HG02678 (cell line): ENCODE results near the gene PCDHB9.
"Not testable (repeated sequence)": the region's sequence is repeated elsewhere in the genome, so short reads cannot be mapped to it uniquely, and the experiment has no call there.

ENCODE experiments used
- ATAC-seq: cut with Tn5 transposase; IDR thresholded peaks from one replicate; pipeline ENCODE4 v1.9.1; 2021; ENCODE audit warnings: mild to moderate bottlenecking, moderate library complexity; ENCODE audit not compliant: unreplicated experiment

The PCDHB9 gene

GRCh38 chr5:141186897-141187512 is at the start of gene PCDHB9:
Gene PCDHB9 (plus strand): TSS chr5:141187161. CDS start chr5:141187319, 158 bp downstream.
- ATAC-seq = no peak

GRCh38 chr5:141137346-141137745 is 49.6 kb upstream of the PCDHB9 start:
- ATAC-seq = not testable (repeated sequence)

DNA sequence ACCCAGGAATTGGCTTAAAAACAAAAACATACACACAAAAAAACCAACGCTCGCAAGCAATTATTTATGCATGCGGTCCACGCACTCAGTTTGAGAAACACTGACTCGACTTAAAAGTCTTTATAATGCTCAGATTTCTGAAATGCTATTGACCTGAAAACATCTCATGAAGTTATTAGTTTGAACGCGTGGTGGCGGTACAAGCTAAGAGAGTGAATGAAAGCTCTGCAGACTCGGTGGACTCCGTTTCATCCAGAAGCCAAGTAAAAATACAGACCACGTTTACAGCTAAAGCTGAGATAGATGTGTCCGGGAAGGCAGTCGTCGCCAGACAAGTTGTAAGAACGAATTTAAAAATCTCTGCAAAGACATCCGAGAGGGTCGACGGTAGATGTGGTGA is 37.1 kb upstream of the PCDHB9 start, which contains the start of gene PCDHB6:
Gene PCDHB6 (plus strand): TSS at position 246 of the 400 bp plus-strand sequence. CDS start 201 bp downstream, outside the sequence.
- ATAC-seq = no peak

DNA sequence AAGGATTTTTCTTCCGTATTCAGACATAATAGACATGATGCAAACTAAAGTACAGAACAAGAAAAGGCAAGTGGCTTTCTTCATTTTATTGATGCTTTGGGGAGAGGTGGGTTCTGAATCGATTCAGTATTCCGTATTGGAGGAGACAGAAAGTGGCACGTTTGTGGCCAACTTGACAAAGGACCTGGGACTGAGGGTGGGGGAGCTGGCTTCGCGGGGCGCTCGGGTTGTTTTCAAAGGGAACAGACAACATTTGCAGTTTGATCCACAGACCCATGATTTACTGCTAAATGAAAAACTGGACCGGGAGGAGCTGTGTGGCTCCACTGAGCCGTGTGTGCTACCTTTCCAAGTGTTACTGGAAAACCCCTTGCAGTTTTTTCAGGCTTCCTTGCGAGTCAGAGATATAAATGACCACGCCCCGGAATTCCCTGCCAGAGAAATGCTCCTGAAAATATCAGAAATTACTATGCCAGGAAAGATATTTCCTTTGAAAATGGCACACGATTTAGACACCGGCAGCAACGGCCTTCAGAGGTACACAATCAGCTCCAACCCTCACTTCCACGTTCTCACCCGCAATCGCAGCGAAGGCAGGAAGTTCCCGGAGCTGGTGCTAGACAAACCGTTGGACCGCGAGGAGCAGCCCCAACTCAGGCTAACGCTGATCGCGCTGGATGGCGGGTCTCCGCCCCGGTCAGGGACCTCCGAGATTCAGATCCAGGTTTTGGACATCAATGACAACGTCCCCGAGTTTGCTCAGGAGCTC is 36.6 kb upstream of the PCDHB9 start:
- ATAC-seq = no peak

- ATAC-seq = no peak
These were observed 36.0 kb upstream of the PCDHB9 start for GRCh38 chr5:141150993-141151325.

- not testable (repeated sequence) for ATAC-seq
These were observed 35.3 kb upstream of the PCDHB9 start for GRCh38 chr5:141151632-141152031.

GRCh38 chr5:141152096-141152495 is 34.9 kb upstream of the PCDHB9 start:
- ATAC-seq = not testable (repeated sequence)

DNA sequence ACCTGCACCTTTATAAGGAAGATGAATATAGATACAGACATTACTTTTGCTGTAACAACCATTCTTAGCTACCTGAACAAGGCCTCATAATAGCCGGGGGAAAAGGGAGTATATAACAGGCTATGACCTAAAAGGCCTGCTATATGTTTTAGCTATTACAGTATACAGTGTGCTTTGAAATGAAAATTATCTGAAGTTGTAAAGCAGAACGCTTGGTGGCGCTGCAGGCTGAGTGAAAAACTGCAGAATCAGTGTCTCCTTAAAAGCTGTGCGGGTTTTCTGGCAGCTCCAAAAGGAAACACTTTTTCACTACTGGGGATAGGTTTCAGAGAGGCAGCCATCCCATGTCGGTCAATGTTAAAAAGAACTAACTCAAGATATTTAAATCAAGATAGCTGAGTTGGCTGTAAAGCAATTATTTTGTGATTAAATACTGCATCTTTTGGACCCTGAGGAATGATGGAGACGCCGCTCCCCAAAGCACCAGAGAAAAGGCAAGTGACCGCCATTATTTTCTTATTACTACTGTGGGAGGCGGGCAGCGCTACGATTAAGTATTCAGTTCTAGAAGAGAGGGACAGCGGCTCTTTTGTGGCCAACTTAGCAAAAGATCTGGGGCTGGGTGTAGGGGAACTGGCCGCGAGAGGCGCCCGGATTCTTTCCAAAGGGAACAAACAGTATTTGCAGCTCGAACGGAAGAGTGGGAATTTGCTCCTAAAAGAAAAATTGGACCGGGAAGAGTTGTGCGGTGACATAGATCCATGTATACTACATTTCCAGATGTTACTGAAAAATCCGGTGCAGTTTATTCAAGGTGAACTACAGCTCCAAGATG is 31.2 kb upstream of the PCDHB9 start:
- no peak for ATAC-seq

GRCh38 chr5:141157356-141157755 is 29.6 kb upstream of the PCDHB9 start:
- ATAC-seq = not testable (repeated sequence)

- ATAC-seq = not testable (repeated sequence)
These were observed 29.1 kb upstream of the PCDHB9 start for GRCh38 chr5:141157901-141158300.

GRCh38 chr5:141172381-141173204 is 14.4 kb upstream of the PCDHB9 start, which contains the start of gene PCDHB7:
Gene PCDHB7 (plus strand): TSS chr5:141172644. CDS start chr5:141172836, 192 bp downstream.
- ATAC-seq = no peak

DNA sequence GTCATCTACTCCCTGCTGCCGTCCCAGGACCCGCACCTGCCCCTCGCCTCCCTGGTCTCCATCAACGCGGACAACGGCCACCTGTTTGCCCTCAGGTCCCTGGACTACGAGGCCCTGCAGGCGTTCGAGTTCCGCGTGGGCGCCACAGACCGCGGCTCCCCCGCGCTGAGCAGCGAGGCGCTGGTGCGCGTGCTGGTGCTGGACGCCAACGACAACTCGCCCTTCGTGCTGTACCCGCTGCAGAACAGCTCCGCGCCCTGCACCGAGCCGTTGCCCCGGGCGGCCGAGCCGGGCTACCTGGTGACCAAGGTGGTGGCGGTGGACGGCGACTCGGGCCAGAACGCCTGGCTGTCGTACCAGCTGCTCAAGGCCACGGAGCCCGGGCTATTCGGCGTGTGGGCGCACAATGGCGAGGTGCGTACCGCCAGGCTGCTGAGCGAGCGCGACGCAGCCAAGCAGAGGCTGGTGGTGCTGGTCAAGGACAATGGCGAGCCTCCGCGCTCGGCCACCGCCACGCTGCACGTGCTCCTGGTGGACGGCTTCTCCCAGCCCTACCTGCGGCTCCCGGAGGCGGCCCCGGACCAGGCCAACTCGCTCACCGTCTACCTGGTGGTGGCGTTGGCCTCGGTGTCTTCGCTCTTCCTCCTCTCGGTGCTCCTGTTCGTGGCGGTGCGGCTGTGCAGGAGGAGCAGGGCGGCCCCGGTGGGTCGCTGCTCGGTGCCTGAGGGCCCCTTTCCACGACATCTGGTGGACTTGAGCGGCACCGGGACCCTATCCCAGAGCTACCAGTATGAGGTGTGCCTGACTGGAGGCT is 12.5 kb upstream of the PCDHB9 start:
- not testable (repeated sequence) for ATAC-seq

DNA sequence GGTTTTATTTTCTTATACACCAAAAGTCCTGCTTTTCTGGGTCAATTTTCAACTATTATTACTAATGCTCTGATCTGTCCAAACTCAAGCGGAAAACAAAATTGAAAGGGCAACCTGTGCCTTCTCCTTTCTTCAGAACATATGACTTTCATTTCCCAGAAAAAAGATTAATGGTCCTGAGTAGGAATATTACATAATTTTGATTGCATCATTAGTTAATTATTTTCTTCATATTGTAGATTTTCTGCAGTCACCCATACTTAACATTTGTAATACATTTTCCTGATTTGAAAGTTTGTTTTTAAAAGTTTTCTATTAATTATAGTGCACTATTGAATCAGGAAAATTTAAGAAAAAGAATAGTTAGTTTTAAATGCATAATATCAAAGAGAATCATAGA is 11.0 kb upstream of the PCDHB9 start:
- ATAC-seq = no peak

DNA sequence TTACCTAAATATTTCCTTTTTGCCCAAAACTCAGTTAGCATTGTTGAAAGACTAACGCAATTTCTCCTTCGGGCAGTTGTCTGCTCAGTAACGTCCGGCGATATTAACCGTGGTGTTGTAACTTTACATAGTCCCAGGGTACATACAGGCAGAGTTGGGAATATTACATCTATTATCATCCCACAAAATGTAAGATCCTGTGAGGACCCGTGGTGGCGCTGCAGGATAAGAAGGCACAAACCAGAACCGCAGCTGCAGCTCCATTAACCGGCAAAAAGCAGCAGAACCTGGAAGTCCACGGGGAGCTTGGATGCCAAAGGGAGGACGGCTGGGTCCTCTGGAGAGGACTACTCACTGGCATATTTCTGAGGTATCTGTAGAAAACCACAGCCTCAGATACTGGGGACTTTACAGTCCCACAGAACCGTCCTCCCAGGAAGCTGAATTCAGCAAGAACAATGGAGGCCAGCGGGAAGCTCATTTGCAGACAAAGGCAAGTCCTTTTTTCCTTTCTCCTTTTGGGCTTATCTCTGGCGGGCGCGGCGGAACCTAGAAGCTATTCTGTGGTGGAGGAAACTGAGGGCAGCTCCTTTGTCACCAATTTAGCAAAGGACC is 9.3 kb upstream of the PCDHB9 start, which contains the start of gene PCDHB8:
Gene PCDHB8 (plus strand): TSS at position 214 of the 615 bp plus-strand sequence. CDS start 245 bp downstream, at position 459.
- ATAC-seq = not testable (repeated sequence)

GRCh38 chr5:141179371-141179770 is 7.6 kb upstream of the PCDHB9 start:
- not testable (repeated sequence) for ATAC-seq

DNA sequence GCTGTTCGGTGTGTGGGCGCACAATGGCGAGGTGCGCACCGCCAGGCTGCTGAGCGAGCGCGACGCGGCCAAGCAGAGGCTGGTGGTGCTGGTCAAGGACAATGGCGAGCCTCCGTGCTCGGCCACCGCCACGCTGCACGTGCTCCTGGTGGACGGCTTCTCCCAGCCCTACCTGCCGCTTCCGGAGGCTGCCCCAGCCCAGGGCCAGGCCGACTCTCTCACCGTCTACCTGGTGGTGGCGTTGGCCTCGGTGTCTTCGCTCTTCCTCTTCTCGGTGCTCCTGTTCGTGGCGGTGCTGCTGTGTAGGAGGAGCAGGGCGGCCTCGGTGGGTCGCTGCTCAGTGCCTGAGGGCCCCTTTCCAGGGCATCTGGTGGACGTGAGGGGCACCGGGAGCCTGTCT is 7.1 kb upstream of the PCDHB9 start:
- not testable (repeated sequence) for ATAC-seq

- no peak for ATAC-seq
These were observed 6.6 kb upstream of the PCDHB9 start for GRCh38 chr5:141180313-141180712.

DNA sequence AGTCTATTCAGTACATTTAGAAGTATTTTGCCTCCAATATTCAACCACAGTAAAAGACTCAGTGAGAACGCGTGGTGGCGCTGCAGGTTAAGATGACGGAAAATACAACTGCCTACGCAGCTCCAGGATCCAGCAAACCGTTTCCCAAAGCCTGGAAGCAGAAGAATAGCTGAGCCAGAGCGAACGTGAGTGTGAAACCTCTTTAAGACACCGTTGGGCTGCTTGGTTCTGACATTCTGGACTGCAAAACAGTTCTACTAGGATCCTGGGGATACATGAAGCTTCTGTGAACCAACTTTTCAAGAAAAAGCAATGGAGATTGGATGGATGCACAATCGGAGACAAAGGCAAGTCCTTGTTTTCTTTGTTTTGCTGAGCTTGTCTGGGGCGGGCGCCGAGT is 4.7 kb upstream of the PCDHB9 start, which contains the start of gene PCDHB16:
Gene PCDHB16 (plus strand): TSS at position 140 of the 400 bp plus-strand sequence. CDS start 173 bp downstream, at position 313.
- no peak for ATAC-seq
